ENCODE results near the gene FLNB.
"Not testable (repeated sequence)": the region's sequence is repeated elsewhere in the genome, so short reads cannot be mapped to it uniquely, and the experiment has no call there.

FLNB gene

DNA sequence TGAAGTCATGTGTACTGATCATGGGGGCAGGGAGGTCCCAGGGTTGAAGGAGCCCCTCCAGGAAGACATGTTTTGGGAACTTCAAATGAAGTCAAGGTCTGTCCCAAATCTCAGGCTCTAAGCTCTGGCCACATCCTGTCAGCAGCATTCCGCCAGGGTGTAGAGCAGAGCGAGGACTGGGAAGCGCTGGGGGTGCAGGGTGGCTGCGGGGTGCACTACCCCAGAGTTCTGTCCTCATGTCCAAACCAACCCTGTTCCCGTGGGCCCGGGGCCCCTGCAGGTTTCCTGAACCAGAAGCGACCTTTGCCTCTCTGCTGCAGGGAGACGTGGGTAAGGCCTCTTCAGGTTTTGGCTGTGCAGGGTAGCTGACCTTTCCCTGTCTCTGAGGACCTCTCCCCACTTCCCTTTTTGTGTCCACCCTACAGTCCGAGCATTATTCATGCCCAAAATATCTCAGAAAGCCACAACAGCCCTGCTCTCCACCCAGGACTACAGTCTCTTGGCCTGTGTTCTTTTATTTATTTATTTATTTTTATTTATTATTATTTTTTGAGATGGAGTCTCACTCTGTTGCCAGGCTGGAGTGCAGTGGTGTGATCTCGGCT lies 26.6 kb upstream of the FLNB start:
- H3K4me3 ChIP-seq (ENCODE audit: low read depth, low read length), result no peak overlapping the region

DNA sequence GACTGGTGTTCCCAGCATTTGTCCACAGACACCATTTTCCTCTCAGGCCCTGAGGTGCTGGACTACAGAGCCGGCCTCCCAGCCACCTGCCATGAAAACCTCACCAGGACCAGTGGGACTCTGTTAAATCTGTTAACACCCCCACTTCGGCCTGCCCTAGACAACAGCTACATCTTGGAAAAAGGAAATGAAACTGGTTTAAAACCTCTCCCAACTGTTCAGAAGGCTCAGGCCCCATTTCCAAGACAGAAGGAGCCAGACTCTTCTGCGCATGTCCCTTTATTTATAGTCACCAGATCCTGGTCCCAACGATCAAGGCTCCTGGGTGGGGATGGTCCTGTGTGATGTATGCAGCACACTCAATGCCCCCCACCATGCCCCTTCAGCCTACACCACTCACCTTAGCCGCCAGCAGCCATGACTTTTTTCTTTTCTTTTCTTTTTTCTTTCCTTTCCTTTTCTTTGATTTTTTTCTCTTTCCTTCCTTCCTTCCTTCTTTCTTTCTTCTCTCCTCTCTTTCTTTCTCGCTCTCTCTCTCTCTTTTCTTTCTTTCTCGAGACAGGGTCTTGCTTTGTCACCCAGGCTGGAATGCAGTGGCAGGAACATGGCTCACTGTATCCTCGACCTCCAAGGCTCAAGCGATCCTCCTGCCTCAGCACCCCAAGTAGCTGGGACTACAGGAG lies 25.5 kb upstream of the FLNB start:
- H3K4me3 ChIP-seq (ENCODE audit: low read depth, low read length), result no peak overlapping the region

DNA sequence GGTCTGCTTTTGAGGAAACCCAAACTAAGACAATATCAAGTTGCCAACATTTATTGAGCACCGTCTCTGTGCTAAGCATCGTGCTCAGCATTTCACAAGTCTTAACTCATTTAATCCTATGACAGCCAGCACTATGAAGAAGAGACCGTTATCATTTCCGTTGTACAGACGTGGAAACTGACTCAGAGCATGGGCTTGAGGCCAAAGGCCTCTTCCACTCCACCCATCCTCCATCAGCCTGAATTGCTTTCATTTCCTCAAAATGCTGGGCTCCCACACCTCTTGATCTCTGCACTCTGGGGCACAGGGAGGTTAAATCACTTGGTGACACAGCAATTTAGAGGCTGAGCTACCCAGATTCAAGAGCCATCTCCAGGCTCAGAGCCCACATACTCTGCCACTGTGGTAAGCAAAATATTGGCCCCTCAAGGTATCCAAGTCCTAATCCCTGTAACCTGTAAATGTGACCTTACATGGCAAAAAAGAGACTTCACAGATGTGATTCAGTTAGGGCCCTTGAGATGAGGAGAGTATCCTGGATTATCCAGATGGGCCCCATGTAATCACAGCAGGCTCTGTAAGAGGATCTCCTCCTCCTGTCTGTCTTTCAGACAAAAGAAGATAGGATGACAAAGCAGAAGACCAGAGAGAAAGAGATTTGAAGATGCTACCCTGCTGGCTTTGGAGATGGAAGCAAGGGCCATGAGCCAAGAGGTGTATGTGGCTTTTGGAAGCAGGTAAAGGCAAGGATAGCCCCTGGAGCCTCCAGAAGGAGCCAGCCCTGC lies 24.3 kb upstream of the FLNB start:
- no peak overlapping the region for H3K4me3 ChIP-seq (ENCODE audit: low read depth, low read length)

GRCh38 chr3:57985176-57985983 lies 22.8 kb upstream of the FLNB start:
- no peak overlapping the region for H3K4me3 ChIP-seq (ENCODE audit: low read depth, low read length)

GRCh38 chr3:57985984-57986246 lies 22.3 kb upstream of the FLNB start:
- no peak overlapping the region for H3K4me3 ChIP-seq (ENCODE audit: low read depth, low read length)

- H3K4me3 ChIP-seq (ENCODE audit: low read depth, low read length), result no peak overlapping the region
Measured at GRCh38 chr3:57986261-57986660, 22.0 kb upstream of the FLNB start.

DNA sequence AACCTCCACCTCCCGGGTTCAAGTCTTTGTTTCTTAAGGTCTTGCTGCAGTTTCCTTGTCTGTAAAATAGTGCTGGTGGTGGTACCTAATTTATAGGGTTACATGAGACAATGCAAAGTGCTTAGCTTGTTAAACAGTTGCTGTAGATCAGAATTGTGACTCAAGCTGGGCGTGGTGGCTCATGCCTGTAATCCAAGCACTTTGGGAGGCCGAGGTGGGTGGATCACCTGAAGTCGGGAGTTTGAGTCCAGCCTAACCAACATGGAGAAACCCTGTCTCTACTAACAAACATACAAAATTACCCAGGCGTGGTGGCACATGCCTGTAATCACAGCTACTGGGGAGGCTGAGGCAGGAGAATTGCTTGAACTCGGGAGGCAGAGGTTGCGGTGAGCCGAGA lies 19.0 kb upstream of the FLNB start:
- not testable (repeated sequence) for H3K4me3 ChIP-seq (ENCODE audit: low read depth, low read length)

- H3K4me3 ChIP-seq (ENCODE audit: low read depth, low read length), result no peak overlapping the region
Measured at GRCh38 chr3:57989646-57990045, 18.6 kb upstream of the FLNB start.

GRCh38 chr3:57992452-57993213 lies 15.6 kb upstream of the FLNB start:
- no peak overlapping the region for H3K4me3 ChIP-seq (ENCODE audit: low read depth, low read length)

GRCh38 chr3:57998366-57999283 lies 9.6 kb upstream of the FLNB start:
- H3K4me3 ChIP-seq (ENCODE audit: low read depth, low read length), result no peak overlapping the region

GRCh38 chr3:57999417-58000115 lies 8.7 kb upstream of the FLNB start:
- no peak overlapping the region for H3K4me3 ChIP-seq (ENCODE audit: low read depth, low read length)

DNA sequence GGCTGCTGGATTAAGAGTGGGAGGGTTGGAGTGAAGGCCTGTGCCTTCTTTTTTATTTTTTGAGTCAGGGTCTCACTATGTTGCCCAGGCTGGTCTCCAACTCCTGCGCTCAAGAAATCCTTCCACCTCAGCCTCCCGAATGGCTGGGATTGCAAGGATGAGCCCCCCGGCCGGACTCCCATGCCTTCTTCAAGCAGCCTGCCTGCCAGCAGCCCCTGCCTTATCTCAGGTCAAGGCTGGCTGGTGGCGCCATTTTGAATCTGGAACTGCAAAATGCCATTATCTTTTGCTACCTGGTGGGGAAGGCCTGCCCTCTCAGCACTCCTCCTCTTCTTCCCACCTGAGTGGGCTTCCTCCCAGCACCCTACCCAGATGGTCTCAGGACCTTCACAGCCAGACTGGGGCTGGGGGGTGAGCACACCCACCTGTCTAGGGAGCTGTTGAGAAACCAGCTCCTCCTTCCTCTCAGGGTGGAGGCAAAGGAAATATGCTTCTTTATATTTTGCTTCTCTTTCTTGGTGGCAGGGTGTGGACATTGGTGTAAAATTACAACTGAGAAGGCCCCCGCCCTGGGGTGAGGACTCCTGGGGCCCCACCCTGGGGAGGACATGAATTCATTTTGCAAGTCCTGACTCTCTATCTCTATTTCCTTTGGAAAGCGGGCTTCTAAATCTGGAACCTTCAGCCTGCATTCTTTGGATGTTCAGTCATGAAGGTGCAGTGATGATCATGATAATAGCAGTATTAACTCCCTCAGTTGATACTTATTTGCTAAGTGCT lies 7.7 kb upstream of the FLNB start:
- no peak overlapping the region for H3K4me3 ChIP-seq (ENCODE audit: low read depth, low read length)

DNA sequence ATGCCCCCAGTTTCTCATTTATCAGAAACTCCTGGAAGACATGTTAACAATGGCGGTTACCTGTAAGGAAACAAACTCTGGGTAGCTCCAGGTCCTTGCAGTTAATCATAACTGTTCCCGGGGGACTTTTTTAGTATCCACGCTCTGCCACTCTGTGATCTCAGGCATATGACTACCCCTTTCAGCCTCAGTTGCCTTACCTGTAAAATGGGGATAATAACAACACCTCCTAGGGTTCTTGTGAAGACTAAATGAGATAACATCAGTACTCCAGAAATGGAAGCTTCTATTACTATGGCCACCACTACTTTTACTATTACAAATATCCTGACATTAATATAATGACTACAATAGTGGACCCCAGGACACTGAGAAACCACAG lies 7.1 kb upstream of the FLNB start:
- no peak overlapping the region for H3K4me3 ChIP-seq (ENCODE audit: low read depth, low read length)

- H3K4me3 ChIP-seq (ENCODE audit: low read depth, low read length), result no peak overlapping the region
Measured at GRCh38 chr3:58001979-58002378, 6.2 kb upstream of the FLNB start.

DNA sequence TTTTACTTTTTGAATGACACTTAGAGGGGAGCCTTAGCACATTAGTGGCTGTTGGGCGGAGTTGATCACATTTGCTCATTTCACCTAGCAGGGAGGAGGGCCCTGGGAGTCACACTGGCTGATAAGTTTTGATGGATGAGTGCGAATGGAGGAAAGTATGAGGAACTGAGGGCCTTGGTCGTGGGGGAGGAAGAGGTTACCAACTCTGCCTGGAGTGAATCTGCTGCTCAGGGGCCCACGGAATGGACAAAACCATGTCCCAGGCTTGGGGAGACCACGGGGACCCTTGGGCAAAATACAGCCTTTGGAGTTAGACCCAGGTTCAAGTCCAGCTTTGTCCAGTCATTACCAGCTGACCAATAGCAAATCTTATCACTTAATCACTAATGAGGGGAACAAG lies 5.1 kb upstream of the FLNB start:
- H3K4me3 ChIP-seq (ENCODE audit: low read depth, low read length), result no peak overlapping the region

GRCh38 chr3:58004973-58005372 lies 3.2 kb upstream of the FLNB start:
- no peak overlapping the region for H3K4me3 ChIP-seq (ENCODE audit: low read depth, low read length)

- H3K4me3 ChIP-seq (ENCODE audit: low read depth, low read length), result no peak overlapping the region
Measured at GRCh38 chr3:58005669-58006068, 2.6 kb upstream of the FLNB start.

DNA sequence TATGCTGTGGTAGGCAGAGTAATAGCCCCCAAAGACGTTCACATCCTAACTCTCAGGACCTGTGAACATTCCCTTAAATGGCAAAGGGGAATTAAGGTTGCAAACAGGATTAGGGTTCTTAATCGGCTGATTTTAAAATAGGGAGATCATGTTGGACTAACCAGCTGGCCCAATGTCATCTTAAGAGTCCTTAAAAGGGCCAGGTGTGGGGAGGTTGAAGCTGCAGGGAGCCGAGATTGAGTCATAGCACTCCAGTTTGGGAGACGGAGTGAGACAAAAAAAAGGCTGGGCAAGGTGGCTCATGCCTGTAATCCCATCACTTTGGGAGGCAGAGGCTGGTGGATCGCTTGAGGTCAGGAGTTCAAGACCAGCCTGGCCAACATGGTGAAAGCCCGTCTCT lies 1.6 kb upstream of the FLNB start:
- H3K4me3 ChIP-seq (ENCODE audit: low read depth, low read length), result no peak overlapping the region

All from iPS-11a (cell line).